GM21526 (cell line): ENCODE results near the gene LRTM1.

Experiments used
- ATAC-seq: cut with Tn5 transposase; IDR thresholded peaks from one replicate; pipeline ENCODE4 v1.9.1; 2021; ENCODE audit warnings: moderate library complexity; ENCODE audit not compliant: unreplicated experiment, low FRiP score

Gene LRTM1

DNA sequence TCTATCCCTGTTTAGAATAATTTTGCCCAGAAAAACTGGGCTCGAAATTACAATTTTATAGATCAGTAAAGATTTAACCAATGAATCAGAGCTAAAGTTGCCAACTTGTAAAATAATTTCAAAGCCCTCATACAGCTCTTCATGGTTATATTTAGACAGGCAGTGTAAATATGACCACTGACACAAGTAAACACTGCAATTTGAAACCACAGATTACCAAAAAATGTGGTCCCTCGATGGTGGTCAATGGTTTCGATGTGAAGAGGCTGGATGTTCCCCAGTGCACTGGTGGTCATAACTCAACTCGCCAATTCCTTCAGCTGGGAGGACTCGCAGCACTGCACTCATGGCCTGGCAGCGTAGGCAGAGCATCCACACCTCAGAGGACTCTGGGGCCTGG is 28.6 kb downstream of the LRTM1 start:
- ATAC-seq, result no peak

DNA sequence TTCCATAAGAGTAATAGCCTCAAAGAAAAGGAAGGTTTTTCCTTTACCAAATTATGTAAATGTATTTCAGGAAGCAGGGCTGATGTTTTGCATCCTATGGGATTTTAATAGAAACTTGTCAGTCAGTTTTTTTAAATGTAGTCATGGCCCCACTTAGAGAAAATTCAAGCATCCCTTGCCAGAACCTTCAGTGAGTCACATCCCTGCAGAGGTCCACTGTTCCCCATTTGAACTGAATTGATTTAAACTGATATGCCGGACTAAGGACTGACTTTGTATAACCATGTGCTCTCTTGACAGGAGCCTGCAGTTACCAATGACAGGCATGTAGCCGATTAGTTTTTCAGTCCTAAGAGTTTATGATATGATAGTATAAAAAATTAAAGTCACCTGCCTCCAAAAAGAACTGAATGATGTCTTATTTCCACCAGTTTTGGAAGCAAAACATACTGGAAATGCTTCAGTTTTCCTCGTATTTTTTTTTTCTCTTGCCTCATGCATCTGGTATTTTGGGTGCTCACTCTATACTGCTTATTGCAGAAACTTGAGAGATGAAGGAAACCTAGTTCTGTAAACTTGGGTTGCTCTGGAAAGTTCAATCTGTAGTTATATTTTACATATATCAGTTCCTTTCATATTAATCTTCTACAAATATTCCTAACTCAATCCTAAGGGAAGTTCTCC is 30.7 kb downstream of the LRTM1 start:
- ATAC-seq, result no peak

DNA sequence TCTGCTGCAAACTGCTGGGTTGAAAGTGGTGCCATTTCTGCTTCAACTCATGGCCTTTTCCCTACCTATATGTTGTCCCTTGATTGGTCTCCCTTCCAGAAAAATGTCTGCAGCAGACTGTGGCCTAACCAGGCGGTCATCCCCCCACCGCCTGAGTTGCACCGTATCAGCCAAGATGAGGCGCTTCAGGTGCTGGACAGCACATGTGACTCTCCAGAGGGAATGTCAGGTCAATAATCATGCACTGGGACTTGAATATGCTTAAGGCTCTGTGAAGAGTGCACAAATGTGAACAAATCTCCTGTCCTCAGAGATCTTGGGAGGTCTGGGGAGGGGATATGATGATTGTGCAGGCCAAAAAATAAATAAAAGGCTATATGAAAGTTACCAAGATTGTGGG is 32.2 kb downstream of the LRTM1 start:
- ATAC-seq, result no peak

DNA sequence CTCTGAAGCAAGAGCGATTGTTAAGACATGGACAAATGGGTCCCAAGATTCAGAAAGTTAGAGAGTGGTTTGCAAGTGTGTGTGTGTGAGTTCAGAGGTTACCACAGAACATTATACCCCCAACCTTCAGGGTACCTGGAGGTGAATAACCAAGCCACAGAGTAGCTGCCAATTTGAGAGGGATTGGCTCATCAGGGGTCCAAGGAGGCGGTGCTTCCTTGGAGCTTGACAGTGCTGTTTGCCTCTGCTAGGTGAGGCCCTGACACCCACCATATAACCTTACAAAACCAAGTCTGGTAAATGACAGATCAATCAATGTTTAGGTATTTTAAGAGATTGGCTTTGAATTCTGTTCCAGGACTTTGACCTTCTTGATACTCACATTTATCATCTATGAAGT is 35.7 kb downstream of the LRTM1 start:
- ATAC-seq, result no peak

DNA sequence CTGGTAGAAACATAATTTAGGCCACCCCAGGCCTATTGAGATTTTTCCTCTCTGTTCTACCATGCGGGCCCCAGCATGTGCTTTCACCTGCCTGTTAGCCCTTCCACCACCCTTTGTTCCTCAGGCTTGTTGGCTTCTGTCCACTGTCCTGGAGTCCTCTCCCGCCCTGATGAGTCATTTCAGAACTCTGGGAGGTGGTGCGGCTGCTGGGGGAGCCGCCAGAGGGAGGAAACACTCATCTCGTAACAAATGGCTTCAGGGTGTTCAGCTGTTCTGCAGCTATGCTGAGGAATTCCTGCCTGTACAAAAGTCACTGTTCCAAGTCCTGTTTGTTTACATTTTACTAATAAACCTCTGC is 36.3 kb downstream of the LRTM1 start:
- no peak for ATAC-seq

DNA sequence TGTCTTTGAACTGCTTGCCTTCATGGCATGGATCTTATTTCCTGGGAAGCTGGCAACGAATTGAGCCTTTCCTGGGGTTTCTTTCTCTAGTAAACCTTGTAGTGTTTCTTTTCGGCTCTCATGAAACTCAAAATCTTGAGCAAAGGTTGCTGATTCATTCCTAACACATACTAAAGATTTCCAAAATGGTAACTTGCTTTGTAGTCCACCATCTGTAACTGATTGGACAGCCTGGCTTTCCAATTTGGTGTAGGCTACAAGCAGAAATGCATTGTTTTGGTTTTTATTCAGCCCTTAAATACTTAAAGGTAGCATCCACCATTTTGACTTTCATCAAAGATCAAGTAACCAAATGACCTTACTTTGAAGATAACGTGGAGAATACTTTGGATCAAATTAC is 38.1 kb downstream of the LRTM1 start:
- no peak for ATAC-seq

DNA sequence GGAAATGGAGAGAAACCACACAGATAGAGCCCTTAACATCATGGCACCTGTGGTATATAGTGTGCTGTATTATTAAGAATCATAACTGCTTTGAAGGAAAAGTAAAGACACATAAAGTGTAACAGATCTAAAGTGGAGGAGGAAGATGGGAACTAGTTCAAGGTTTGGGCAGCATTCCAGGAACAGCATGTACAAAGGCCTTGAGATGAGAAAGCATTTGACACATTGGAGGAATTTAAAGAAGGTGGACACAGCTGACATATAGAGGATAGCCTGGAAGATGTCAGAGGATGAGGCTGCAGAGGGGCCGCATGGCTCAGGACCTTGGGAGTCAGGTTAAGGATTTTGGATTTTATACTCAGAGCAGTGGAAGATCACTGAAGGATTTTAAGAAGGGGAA is 39.0 kb downstream of the LRTM1 start:
- ATAC-seq, result no peak

DNA sequence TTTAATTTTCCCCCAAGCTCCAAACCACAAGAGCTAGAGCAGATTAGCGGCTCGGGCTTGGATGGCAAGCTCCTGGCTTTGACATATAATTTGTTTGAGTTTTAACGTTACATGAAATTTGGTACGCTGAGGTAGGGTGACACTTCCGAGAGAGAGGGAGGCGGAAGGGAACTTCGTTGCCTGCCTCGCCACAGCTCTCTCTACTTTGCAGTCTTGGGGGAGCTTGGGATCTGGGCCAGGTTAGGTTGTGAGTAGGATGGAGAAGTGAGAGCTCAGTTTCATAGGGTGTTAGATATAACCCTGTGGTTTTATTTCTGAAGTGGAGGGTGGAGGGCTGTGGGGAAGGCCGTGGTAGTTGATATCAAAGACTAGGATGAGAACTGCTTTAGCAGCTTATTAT is 39.7 kb downstream of the LRTM1 start:
- no peak for ATAC-seq

DNA sequence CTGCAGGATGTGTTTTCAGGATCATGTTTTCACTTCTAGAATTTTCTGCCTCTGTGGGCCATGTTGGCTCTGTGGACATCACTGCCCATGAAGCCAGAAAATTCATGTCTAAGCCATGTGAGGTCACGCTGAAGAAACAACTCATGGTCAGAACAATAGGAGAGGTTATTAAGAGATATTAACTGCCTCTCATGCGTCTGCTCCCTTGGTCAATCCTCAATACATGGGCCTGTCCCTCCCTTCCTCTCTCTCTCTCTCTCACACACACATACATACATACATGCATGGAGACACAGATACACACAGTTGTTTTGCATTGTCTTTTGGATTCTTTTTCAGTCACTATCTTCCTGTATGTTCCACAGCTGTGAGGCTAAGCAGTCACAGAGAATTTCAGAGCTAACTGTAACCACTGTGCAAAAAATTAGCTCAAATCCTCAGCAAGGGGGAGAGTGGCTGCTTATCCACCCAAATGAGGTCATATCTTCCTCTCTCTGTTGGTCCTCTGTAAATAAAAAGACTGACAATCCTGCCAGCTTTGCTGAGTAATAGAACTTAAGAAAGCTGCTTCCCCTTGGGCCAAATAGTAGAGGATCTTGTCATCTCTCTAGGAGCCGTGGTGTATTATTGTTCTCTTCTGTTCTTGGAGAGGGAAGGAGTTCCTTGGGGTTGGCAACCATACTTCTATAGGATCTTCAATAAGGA is 45.6 kb downstream of the LRTM1 start:
- no peak for ATAC-seq

DNA sequence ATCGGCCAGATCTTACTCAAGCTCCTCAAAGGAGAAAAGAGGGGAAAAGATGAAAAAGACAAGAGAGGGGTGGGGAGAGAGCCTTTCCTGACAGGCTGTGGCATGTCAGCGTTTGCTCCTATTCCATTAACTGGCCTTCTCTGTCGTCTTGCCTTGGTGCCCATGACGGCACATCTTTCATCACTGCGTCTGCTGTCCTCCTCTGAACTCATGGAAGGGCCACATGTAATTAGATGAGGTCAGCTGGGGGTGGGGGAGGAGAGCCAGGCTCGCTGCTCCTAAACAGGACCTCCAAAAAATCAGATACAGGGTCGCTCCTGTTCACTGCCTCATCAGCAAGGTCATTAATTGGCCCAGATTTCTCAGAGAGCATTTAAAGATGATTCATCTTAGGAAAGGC is 49.7 kb downstream of the LRTM1 start:
- no peak for ATAC-seq

DNA sequence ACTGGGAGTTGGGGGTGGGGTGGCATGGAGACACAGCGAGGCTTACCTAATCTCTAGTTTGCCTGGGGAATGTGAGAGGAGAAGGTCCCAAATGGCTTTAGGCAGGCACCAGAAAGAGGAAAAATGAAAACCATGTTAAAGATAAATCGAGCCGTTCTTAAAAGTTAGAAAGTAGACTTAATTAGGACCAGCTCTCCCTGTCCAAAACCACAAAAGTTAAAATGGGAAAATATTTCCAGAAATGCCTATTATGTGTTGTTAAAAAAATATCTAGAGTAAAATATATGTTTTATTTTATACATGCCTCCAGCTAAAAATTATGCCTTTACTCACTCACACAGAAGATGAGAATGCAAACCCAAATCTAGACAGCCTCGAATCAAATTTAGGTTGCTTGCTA is 50.1 kb downstream of the LRTM1 start:
- no peak for ATAC-seq

DNA sequence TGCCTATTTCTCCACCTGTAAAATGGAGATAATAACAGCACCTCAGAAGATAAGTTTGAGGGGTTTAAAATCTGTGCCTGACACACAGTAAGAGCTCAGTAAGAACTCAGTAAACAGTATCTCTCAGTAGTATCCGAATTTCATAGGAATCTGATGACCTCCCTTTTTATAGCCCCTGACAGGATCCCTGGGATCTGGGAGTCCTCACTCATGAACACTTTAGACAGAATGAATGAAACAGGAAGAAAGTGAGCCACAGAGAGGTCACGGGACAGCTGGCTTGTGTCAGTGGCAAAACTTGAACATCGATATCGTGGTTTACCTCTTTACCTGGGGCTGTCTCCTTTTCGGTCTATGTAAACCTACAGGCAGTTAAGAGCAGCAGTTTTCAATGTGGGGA is 51.2 kb downstream of the LRTM1 start:
- no peak for ATAC-seq

DNA sequence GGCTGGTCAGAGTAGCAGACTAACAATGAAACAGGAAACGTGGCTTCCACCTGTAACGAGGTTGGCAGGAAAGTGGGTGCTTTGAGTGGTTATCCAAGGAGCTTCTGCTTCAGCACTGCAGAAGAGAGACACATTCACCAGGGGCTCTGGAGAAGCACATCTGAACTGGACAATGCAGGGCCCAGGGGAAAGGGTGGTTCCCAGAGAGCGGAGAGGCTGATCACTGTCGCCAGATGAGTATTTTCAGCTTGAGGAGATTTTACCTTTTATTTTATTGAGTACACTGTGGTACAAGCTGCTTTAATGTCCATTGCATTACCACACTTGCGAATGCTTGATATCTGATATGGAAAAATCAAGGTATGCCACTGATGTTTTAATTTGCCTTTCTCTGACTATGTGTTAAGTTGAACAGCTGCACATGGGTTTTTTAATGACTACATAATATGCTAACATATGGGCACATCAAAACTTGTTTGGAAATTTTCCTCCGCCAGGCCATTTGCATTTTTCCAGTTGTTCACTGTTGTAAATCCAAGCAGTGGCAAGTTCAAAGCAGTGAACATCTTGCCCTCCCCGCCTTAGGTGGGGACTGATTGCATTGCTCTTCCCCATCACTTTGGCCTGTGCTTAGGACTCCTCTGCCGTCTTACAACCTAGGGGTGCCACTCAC is 52.1 kb downstream of the LRTM1 start:
- no peak for ATAC-seq

DNA sequence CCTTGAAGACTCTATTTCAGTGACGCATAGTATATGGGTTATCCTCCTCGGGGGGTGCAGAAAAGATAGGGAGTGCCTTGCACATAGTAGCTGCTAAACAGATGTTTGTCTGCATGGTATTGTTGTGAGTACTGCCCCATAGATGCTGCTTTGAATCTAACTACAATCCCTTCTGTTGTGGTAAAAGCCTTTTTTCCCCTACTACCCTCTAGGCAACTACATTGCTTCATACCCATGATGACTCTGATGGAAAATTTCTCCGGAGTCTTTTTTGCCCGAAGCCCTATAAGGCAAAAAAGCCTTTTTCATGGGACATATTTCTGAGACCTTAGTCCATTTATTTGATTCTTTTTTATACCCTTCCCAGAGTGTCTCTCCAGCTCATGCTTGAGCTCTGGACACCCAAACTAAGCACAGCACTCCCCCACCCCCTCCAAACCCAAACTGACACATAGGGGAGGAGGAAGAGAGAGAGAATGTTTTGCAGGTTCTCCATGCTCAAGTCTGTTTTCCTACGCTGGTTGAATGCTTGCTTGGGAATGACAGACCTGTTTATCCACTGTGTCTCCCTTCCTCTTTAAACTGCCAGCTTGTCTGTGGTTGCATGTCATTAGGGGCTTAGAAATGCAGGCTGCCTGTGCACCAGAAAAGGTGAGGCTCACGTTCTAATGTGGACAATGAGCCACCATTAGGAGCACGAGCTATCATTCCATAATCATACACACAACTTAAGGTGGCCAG is 52.9 kb downstream of the LRTM1 start:
- ATAC-seq, result no peak

DNA sequence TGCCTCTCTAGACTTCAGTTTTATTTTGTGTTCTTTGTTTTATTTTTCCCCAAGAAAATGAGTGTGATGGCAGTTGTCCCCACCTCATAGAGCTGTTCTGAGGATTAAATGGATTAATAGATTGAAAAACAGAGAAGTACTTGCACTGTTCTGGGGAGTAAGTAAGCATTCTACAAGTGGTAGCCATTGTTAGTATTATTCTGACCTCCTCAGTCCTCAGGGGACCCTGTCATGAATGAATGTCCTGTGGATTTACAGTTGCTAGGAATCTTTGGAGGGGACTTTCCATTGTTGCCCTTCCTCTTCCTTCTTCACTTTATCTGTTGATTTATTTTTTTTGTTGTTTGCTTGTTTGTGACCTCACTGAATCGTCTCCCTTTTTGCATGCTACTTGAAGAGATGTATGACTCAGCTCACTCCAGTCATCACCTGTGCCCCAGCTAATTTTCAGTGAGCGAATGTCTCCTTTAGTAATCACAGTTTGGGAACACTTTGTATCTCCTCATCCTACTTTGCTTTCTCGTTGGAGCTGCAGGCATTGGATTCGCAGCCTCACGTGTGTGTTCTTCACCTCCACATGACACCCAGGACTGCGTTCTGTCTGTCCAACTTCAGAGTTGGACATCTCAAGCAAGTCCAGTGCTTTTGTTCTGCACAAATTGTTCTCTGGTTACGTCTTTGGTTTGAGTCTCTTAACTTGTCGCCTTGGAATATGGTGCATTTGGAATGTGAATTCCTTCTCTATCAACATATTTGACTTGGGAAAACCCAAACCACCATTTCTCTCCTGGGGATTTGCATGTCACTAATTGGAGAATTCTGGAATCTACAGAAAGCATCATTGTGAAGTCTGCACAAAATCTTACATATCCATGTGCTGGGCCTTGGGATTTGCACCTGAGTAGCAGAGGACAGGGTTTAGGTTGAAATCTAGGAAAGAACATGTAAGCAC is 54.5 kb downstream of the LRTM1 start:
- ATAC-seq, result no peak

DNA sequence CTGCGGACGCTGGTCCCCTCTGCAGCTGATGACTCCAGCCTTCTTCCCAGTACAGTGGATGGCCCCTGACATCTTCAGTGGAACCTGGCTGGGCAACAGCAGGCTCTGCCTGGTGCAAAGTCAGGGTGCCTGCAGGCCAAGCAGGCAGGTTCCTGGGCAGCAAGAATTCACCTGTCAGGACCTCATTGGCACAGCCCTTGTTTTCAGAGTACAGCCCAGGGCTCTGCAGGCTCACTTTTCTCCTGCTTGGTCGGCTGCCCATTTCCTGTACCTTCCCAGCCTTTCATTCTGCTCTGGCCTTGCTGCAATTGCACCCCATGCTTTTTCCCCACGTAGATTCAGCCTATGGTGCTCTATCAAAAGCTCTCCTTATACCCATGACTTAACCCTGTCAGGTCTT is 56.0 kb downstream of the LRTM1 start:
- no peak for ATAC-seq

DNA sequence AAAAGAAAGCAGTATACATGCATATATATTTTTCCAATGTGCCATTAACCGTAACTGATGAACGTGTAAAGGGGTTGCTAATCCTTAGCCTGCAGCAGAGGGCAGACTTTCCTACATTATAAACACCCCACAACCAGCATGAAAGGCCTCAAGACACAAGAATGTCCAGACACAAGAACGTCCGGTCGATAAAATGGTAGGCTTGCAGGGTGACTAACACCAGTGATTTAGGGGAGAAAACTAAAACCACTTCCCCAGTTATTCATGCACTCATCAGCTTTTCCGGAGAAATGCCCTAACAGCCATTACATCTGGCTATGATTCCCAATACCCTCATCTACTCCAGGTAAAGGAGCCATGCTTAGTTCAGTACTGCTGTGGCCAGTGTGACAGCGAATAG is 57.4 kb downstream of the LRTM1 start:
- no peak for ATAC-seq
